ENCODE results near the gene GPR173. TPM values are rescaled to one million over a fixed set of nuclear protein-coding genes. Genes with fewer than 3 reads are reported as not detected.

Gene GPR173
- total RNA-seq, 1 experiment from 2014 or later, result 0.63 TPM

- Histone ChIP-seq H3K36me3 (no peaks in the 10 kb centered on the region), H3K4me3 (no peak overlapping the region), H3K27me3 (no peaks in the 10 kb centered on the region), H3K9me3 (no peaks in the 10 kb centered on the region)
- DNase-seq, result no peak
Observed at GRCh38 chrX:53115550-53115874, 66.9 kb downstream of the GPR173 start.

- DNase-seq, result peak; percentile 67
- Histone ChIP-seq H3K9me3 (no peaks in the 10 kb centered on the region), H3K36me3 (no peaks in the 10 kb centered on the region), H3K4me3 (peak overlapping the region; percentile 26), H3K27me3 (no peaks in the 10 kb centered on the region)
Observed at GRCh38 chrX:53116101-53116500, 67.5 kb downstream of the GPR173 start.

- Histone ChIP-seq H3K36me3 (no peaks in the 10 kb centered on the region), H3K4me3 (no peak overlapping the region), H3K27me3 (no peaks in the 10 kb centered on the region), H3K9me3 (no peaks in the 10 kb centered on the region)
- peak; percentile 18 for DNase-seq
Observed at GRCh38 chrX:53122013-53122412, 73.4 kb downstream of the GPR173 start.

GRCh38 chrX:53125506-53125905, 76.9 kb downstream of the GPR173 start:
- H3K27me3 ChIP-seq, result no peaks in the 10 kb centered on the region
- H3K36me3 ChIP-seq, result no peaks in the 10 kb centered on the region
- no peak for DNase-seq
- no peaks in the 10 kb centered on the region for H3K9me3 ChIP-seq
- H3K4me3 ChIP-seq, result no peak overlapping the region

GRCh38 chrX:53126377-53126776, 77.8 kb downstream of the GPR173 start:
- Histone ChIP-seq H3K9me3 (no peaks in the 10 kb centered on the region), H3K4me3 (no peak overlapping the region)

GRCh38 chrX:53128097-53128749, 79.6 kb downstream of the GPR173 start:
- H3K27me3 ChIP-seq, result no peaks in the 10 kb centered on the region
- no peaks in the 10 kb centered on the region for H3K9me3 ChIP-seq
- no peak for DNase-seq
- H3K36me3 ChIP-seq, result no peaks in the 10 kb centered on the region
- H3K4me3 ChIP-seq, result no peak overlapping the region

More at GRCh38 chrX:53126377-53126776, 77.8 kb downstream of the GPR173 start:
- DNase-seq, result no peak
- no peaks in the 10 kb centered on the region for H3K27me3 ChIP-seq
- H3K36me3 ChIP-seq, result no peaks in the 10 kb centered on the region

Other genes starting within 250 kb of the GPR173 start
- gene XAGE5, start 237.5 kb upstream of the GPR173 start, total RNA-seq (2014; rRNA removed; shearing (Covaris generic); ENCODE audit: low replicate concordance), result not detected in 2 replicates
- gene XAGE3, start 180.7 kb upstream of the GPR173 start, total RNA-seq (2014; rRNA removed; shearing (Covaris generic); ENCODE audit: low replicate concordance), result not detected in 2 replicates
- 4.6 and 24.9 TPM in 2 replicates for gene FAM156B, start 151.5 kb upstream of the GPR173 start, total RNA-seq (2014; rRNA removed; shearing (Covaris generic); ENCODE audit: low replicate concordance)
- 2.1 and 14.5 TPM in 2 replicates for gene FAM156A, start 90.3 kb upstream of the GPR173 start, total RNA-seq (2014; rRNA removed; shearing (Covaris generic); ENCODE audit: low replicate concordance)
- 8.2 and 10.8 TPM in 2 replicates for gene TSPYL2, start 33.6 kb downstream of the GPR173 start, total RNA-seq (2014; rRNA removed; shearing (Covaris generic); ENCODE audit: low replicate concordance)
- gene KANTR, start 45.4 kb downstream of the GPR173 start, total RNA-seq (2014; rRNA removed; shearing (Covaris generic); ENCODE audit: low replicate concordance), result 1.7 and 4.4 TPM in 2 replicates
- 43.1 and 63.8 TPM in 2 replicates for gene KDM5C, start 176.4 kb downstream of the GPR173 start, total RNA-seq (2014; rRNA removed; shearing (Covaris generic); ENCODE audit: low replicate concordance)
- gene IQSEC2, start 232.8 kb downstream of the GPR173 start, total RNA-seq (2014; rRNA removed; shearing (Covaris generic); ENCODE audit: low replicate concordance), result 3.4 and 5.7 TPM in 2 replicates